ENCODE measurements around the gene CDH12.

- TF ChIP-seq POLR2A (IDR thresholded peaks at IDR 0.05; ENCODE audit: low read depth) (no peak), EP300 (IDR thresholded peaks at IDR 0.05) (no peak), CTCF (IDR thresholded peaks at IDR 0.05) (no peak), POLR2AphosphoS5 (IDR thresholded peaks at IDR 0.05) (no peak)
These were observed 957.3 kb downstream of the CDH12 start for GRCh38 chr5:21895766-21896350.
